Lung (tissue), 12 donors: Measurements from ENCODE around the gene STX16. TPM values are rescaled to one million over a fixed set of nuclear protein-coding genes. Genes with fewer than 3 reads are reported as not detected.

ENCODE experiments used
- ATAC-seq: fragments of 200-7000 bp; cut with Tn5 transposase; one replicate; pipeline ENCODE4 v1.9.1; 2020; ENCODE audit warnings: moderate number of reproducible peaks; ENCODE audit not compliant: insufficient read depth, low FRiP score
- DNase-seq, 3 donors: peaks; one replicate each; pipeline ENCODE4 v3.0.0-alpha.2; 2013 to 2017
- H3K27ac ChIP-seq, 2 donors: one replicate each; pipeline ENCODE4 v1.5.1; 2013; ENCODE audit warnings: mild to moderate bottlenecking in 2 of 2, moderate library complexity in 2 of 2, control low read depth in 1 of 2, inconsistent platforms in 1 of 2, low read depth in 1 of 2, low read length in 1 of 2
- H3K27me3 ChIP-seq, 3 donors: one replicate each; pipeline ENCODE4 v1.5.1; 2013; ENCODE audit warnings: low read length in 2 of 3; ENCODE audit not compliant: control insufficient read depth in 3 of 3, insufficient read depth in 3 of 3
- H3K36me3 ChIP-seq, 4 donors: one replicate each; pipeline ENCODE4 v1.5.1; 2013; ENCODE audit warnings: low read length in 4 of 4, mild to moderate bottlenecking in 1 of 4, moderate library complexity in 1 of 4; ENCODE audit not compliant: control insufficient read depth in 4 of 4, insufficient read depth in 4 of 4
- H3K4me1 ChIP-seq, 5 donors: one replicate each; pipeline ENCODE4 v1.5.1; 2013; ENCODE audit warnings: low read length in 5 of 5, mild to moderate bottlenecking in 2 of 5, moderate library complexity in 1 of 5; ENCODE audit not compliant: control insufficient read depth in 5 of 5, insufficient read depth in 5 of 5
- H3K4me3 ChIP-seq: one replicate; pipeline ENCODE4 v1.5.1; 2013; ENCODE audit warnings: mild to moderate bottlenecking, control low read depth, moderate library complexity
- H3K9ac ChIP-seq, 2 donors: one replicate each; pipeline ENCODE4 v1.5.1; 2013; ENCODE audit warnings: low read length in 2 of 2, control low read depth in 1 of 2; ENCODE audit not compliant: insufficient read depth in 1 of 2
- H3K9me3 ChIP-seq, 4 donors: one replicate each; pipeline ENCODE4 v1.5.1; 2013; ENCODE audit warnings: low read length in 3 of 4, mild to moderate bottlenecking in 1 of 4, moderate library complexity in 1 of 4; ENCODE audit not compliant: control insufficient read depth in 4 of 4, insufficient read depth in 3 of 4
- WGBS, 2 donors: extraction: QIAGEN DNeasy Blood & Tissue Kit; methylation state at CpG; one replicate each; pipeline ENCODE4 v1.1.7; 2013; 5-methylcytosine and 5-hydroxymethylcytosine counted together
- polyA plus RNA-seq, 2 donors: library from polyadenylated mRNA; stranded (reverse); fragments of 200-250 nt; gene quantifications; one replicate each; pipeline ENCODE4 v1.2.1, GENCODE V29; 2013
- total RNA-seq, 2 donors: library from RNA; depleted of rRNA in 1 of 2; stranded (reverse); fragments of >200 nt in 1 of 2; gene quantifications; one replicate each; pipeline ENCODE4 v1.2.1, GENCODE V29; 2014 to 2021
- TF ChIP-seq, protein P1 (sequence below): IDR thresholded peaks from 2 replicates; pipeline ENCODE4 v1.5.1; 2012; ENCODE audit warnings: mild to moderate bottlenecking; ENCODE audit errors: control extremely low read depth, extremely low read depth
- donor health status: control.
- donor health status: control.
- donor health status: Bipolar disorder and iron deficiency.
- donor health status: healthy.
- donor health status: DM: yes; HTN: yes; CAD: no.

The STX16 gene
- total and polyA plus RNA-seq, 4 donors: 37.1 to 85.2 (median 46.9) TPM

DNA sequence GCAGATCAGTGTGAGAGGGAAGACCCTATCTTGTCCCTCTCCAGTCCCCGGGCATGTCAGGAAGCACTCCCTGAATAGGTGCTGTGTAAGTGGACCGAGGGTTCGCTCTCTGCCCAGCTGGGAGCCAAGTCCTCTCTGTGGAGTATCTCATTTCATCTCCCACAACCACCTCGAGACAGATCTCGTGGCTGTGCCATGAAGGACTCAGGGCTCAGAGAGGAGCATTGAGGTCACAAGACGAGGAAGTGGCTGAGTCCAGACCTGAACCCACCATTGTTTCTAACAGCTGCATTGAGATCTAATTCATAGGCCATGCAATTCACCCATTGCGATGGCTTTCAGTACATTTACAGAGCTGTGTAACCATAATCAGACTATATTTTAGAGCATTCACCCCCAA is 34.7 kb upstream of the STX16 start:
- TF ChIP-seq, protein P1, sequence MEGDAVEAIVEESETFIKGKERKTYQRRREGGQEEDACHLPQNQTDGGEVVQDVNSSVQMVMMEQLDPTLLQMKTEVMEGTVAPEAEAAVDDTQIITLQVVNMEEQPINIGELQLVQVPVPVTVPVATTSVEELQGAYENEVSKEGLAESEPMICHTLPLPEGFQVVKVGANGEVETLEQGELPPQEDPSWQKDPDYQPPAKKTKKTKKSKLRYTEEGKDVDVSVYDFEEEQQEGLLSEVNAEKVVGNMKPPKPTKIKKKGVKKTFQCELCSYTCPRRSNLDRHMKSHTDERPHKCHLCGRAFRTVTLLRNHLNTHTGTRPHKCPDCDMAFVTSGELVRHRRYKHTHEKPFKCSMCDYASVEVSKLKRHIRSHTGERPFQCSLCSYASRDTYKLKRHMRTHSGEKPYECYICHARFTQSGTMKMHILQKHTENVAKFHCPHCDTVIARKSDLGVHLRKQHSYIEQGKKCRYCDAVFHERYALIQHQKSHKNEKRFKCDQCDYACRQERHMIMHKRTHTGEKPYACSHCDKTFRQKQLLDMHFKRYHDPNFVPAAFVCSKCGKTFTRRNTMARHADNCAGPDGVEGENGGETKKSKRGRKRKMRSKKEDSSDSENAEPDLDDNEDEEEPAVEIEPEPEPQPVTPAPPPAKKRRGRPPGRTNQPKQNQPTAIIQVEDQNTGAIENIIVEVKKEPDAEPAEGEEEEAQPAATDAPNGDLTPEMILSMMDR: no peak
- no peak for ATAC-seq
- WGBS, 2 donors: 87 to 88% methylated on average over 7 of the region's 7 CpGs
- Histone ChIP-seq H3K27ac (no peak overlapping the region), H3K27me3 (no peaks in the 10 kb centered on the region), H3K9ac (no peak overlapping the region), H3K4me3 (no peak overlapping the region), H3K36me3 (no peaks in the 10 kb centered on the region), H3K4me1 (peaks cover 0 to 27% (median 8%) of the 10 kb centered on the region in 5 donors), H3K9me3 (peaks cover 0 to 11% (median 0%) of the 10 kb centered on the region in 4 donors)
- no peak for DNase-seq

- DNase-seq (no peak), ATAC-seq (no peak)
- H3K9me3 ChIP-seq: peaks cover 0 to 11% (median 0%) of the 10 kb centered on the region in 4 donors
- peaks cover 0 to 22% (median 6%) of the 10 kb centered on the region in 5 donors for H3K4me1 ChIP-seq
- WGBS, 2 donors: 93 to 98% methylated on average over 5 of the region's 5 CpGs
- H3K9ac ChIP-seq: no peak overlapping the region
- no peaks in the 10 kb centered on the region for H3K36me3 ChIP-seq
- no peak overlapping the region for H3K27ac ChIP-seq
- TF ChIP-seq, protein P1: no peak
- H3K27me3 ChIP-seq: no peaks in the 10 kb centered on the region
- H3K4me3 ChIP-seq: no peak overlapping the region
Observed at GRCh38 chr20:58617158-58617557, 33.9 kb upstream of the STX16 start.

GRCh38 chr20:58618351-58619076 is 32.6 kb upstream of the STX16 start:
- peaks cover 0 to 18% (median 0%) of the 10 kb centered on the region in 4 donors for H3K9me3 ChIP-seq
- DNase-seq: peak; percentile 82 to 92 (median 89)
- ATAC-seq: no peak
- H3K4me1 ChIP-seq: peaks cover 0 to 16% (median 4%) of the 10 kb centered on the region in 5 donors
- TF ChIP-seq, protein P1: no peak
- H3K36me3 ChIP-seq: no peaks in the 10 kb centered on the region
- no peaks in the 10 kb centered on the region for H3K27me3 ChIP-seq
- H3K4me3 ChIP-seq: no peak overlapping the region
- no peak overlapping the region for H3K9ac ChIP-seq
- 57 to 70% methylated on average over 12 of the region's 12 CpGs for WGBS, 2 donors
- no peak overlapping the region for H3K27ac ChIP-seq
